ENCODE results near the gene OTUD7B.

Gene OTUD7B

DNA sequence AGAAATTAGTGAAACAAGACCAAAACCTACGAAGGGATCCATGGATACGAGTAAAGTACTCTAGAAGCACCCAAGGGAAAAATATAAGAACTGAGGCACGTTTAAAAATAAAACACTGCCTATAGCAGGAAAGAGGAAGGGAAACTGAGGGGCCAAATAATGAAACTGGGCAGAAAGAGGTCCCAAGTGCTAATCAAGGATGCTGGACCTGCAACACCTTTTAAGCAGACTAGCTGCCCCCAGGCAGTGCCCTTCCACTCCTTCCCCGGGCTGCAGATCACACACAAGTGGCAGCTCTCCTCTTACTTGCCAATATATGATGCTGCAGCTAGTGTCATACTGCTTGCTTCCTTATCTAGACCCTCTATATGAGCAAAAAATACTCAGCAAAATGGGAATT lies 7.6 kb upstream of the OTUD7B start:
- DNase-seq (ENCODE audit: low spot score): no peak
- TF ChIP-seq, protein P1, sequence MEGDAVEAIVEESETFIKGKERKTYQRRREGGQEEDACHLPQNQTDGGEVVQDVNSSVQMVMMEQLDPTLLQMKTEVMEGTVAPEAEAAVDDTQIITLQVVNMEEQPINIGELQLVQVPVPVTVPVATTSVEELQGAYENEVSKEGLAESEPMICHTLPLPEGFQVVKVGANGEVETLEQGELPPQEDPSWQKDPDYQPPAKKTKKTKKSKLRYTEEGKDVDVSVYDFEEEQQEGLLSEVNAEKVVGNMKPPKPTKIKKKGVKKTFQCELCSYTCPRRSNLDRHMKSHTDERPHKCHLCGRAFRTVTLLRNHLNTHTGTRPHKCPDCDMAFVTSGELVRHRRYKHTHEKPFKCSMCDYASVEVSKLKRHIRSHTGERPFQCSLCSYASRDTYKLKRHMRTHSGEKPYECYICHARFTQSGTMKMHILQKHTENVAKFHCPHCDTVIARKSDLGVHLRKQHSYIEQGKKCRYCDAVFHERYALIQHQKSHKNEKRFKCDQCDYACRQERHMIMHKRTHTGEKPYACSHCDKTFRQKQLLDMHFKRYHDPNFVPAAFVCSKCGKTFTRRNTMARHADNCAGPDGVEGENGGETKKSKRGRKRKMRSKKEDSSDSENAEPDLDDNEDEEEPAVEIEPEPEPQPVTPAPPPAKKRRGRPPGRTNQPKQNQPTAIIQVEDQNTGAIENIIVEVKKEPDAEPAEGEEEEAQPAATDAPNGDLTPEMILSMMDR (IDR thresholded peaks at IDR 0.05; ENCODE audit: borderline replicate concordance, control extremely low read depth, extremely low read depth, insufficient read depth, missing control alignments): no peak
- in situ Hi-C loops (cut with MboI; ENCODE audit: low sequenced_read_pairs, unreplicated experiment): no loop called here

DNA sequence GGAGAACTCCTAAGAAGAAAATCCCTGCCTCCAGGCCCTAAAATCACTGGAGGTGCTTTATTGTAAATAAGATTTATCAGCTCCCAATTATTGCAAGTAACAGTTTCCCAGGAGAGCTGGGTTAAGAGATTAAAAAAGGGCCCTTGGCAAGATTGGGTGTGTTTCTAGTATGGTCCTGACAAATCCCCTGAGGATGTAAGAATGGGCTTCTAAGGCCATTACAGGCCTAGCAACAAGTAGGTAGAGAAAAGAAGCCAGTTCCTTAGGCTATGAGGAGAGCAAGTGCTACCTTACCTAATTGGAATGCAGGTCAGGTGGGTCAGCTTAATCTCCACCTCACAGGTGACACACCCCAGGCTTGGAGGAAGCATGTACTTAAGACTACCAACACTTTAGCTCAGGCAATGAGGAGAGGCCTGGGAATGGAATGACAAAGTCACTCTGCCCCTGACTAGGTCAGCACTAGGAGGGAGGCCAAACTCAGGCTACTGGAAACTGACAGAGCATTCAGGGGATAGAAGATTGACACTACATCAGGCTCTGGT lies 6.8 kb upstream of the OTUD7B start:
- TF ChIP-seq, protein P1 (IDR thresholded peaks at IDR 0.05; ENCODE audit: borderline replicate concordance, control extremely low read depth, extremely low read depth, insufficient read depth, missing control alignments): no peak
- in situ Hi-C loops (cut with MboI; ENCODE audit: low sequenced_read_pairs, unreplicated experiment): no loop called here

DNA sequence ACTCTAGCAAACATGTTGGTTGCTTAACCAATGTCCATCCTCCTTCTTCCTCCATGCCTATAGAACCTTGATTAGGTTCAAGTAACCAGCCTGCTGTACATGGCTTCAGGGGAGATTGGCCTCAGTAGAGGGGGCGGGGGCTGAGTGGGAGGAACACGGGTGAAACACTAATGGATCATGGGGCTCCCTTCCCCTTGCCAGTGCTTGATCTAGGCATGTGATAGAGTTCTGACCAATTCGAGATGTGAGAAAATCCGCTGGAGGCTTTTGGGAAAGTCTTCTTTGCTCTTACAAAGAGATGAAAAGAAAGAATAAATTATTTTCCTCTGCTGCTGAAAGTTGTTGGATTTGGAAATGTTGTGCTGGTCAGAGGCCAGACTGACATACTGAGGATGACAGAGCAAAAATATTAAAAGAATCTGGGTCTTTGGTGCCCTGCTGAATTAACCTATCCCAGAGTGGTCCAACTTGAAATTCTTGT lies 5.2 kb upstream of the OTUD7B start:
- in situ Hi-C loops (cut with MboI; ENCODE audit: low sequenced_read_pairs, unreplicated experiment): no loop called here
- TF ChIP-seq, protein P1 (IDR thresholded peaks at IDR 0.05; ENCODE audit: borderline replicate concordance, control extremely low read depth, extremely low read depth, insufficient read depth, missing control alignments): no peak

More for the DNA sequence above, 6.8 kb upstream of the OTUD7B start:
- no peak for DNase-seq (ENCODE audit: low spot score)

DNA sequence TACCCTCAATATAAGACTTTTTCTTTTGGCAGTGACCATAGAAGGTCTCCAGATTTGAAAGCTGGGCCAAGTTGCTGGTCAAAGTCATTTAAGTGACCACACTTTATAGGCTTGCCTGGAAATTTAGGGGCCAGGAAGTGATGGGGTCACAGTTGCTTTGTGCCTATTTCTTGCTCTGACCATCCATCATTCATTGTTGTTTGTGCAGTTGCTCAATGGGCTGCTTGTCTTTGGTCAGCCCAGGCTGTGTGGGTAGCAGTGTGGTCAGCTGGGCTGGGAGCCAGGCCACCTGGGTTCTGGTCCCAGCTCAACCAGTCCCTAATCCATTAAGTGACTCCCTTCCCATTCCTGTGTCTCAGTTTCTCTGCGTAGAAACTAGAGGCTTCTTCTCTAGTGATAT lies 2.1 kb upstream of the OTUD7B start:
- no peak for DNase-seq (ENCODE audit: low spot score)
- in situ Hi-C loops (cut with MboI; ENCODE audit: low sequenced_read_pairs, unreplicated experiment): no loop called here
- TF ChIP-seq, protein P1 (IDR thresholded peaks at IDR 0.05; ENCODE audit: borderline replicate concordance, control extremely low read depth, extremely low read depth, insufficient read depth, missing control alignments): no peak

More for the DNA sequence above, 5.2 kb upstream of the OTUD7B start:
- DNase-seq (ENCODE audit: low spot score): no peak

DNA sequence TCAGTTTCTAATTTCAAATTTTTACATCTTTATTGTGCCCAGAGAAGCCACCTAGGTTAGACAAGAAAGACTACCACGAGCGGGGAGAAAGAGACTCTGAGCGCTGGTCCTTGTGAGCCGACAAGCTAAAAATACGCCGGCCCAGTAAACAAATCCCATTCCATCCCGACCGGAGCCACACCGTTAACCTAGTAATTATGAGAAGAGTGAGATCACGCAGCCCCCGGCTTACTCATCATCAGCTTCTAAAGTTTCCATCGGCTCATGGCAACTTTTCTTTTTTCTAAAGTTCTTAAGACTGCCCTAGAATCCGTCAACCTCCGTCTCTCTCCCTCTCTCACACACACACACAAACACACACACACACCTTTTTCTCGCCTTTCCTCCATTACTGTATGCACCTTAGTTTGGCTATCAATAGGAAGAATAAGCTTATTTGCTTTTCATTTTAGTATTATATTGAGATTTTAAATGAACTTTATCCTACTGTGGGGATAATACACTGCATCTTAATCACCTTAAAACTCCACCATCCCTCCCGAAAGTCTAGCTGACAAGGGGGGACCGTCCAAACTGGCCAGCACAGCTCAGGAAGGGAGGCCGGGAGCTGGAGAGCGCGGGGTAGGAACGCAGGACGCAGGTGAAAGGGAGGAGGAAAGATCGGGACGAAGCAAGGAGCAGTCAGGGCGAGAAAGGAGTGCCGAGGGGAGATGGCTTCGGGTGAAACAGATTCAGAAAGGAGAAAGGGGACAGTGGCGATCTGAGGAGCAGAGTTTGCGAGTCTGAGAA lies 728 bp downstream of the OTUD7B start:
- DNase-seq (ENCODE audit: low spot score): no peak
- TF ChIP-seq, protein P1 (IDR thresholded peaks at IDR 0.05; ENCODE audit: borderline replicate concordance, control extremely low read depth, extremely low read depth, insufficient read depth, missing control alignments): no peak
- in situ Hi-C loops (cut with MboI; ENCODE audit: low sequenced_read_pairs, unreplicated experiment): no loop called here

DNA sequence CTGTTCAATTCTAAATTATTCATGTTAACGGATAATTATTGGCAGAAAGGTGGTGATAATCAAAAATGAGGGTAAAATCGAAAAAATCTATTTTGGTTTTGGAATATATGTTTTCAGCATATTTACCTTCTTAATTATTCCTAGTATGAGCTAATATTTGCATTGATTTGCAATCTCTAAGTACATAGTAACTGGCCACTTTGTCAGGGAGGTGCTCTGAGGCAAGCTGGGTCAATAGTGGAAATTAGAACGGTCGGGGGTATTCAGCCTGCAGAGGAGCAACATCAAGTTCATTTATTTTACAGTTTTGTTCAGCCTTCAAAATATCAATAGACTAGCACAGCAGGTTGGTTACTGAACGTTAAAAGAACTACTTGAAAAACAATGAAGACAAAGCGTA lies 1.8 kb downstream of the OTUD7B start:
- TF ChIP-seq, protein P1 (IDR thresholded peaks at IDR 0.05; ENCODE audit: borderline replicate concordance, control extremely low read depth, extremely low read depth, insufficient read depth, missing control alignments): no peak
- in situ Hi-C loops (cut with MboI; ENCODE audit: low sequenced_read_pairs, unreplicated experiment): no loop called here
- DNase-seq (ENCODE audit: low spot score): no peak

All from GM13976 (cell line).